NAMALWA (cell line): Measurements from ENCODE around the gene SLC7A9.
"Not testable (repeated sequence)": the region's sequence is repeated elsewhere in the genome, so short reads cannot be mapped to it uniquely, and the experiment has no call there.

Experiments
- DNase-seq: peaks from one replicate; pipeline ENCODE4 v3.0.0-alpha.2; 2015; ENCODE audit warnings: low spot score

Gene SLC7A9

GRCh38 chr19:32863841-32864240, 5.7 kb downstream of the SLC7A9 start:
- DNase-seq, result no peak

- DNase-seq, result no peak
These were observed 6.3 kb downstream of the SLC7A9 start for GRCh38 chr19:32863301-32863700.

- DNase-seq, result no peak
These were observed 6.8 kb downstream of the SLC7A9 start for GRCh38 chr19:32862741-32863140.

- DNase-seq, result no peak
These were observed 7.4 kb downstream of the SLC7A9 start for GRCh38 chr19:32862173-32862572.

- no peak for DNase-seq
These were observed 8.0 kb downstream of the SLC7A9 start for GRCh38 chr19:32861596-32861995.

GRCh38 chr19:32859591-32859990, 10.0 kb downstream of the SLC7A9 start:
- DNase-seq, result no peak

GRCh38 chr19:32858559-32858958, 11.0 kb downstream of the SLC7A9 start:
- no peak for DNase-seq

- no peak for DNase-seq
These were observed 11.4 kb downstream of the SLC7A9 start for GRCh38 chr19:32858155-32858554.

GRCh38 chr19:32857584-32857983, 12.0 kb downstream of the SLC7A9 start:
- DNase-seq, result no peak

- DNase-seq, result not testable (repeated sequence)
These were observed 12.7 kb downstream of the SLC7A9 start for GRCh38 chr19:32856818-32857217.

GRCh38 chr19:32852216-32852615, 17.4 kb downstream of the SLC7A9 start:
- DNase-seq, result no peak

GRCh38 chr19:32848035-32848434, 21.5 kb downstream of the SLC7A9 start:
- DNase-seq, result not testable (repeated sequence)

GRCh38 chr19:32843716-32844245, 25.8 kb downstream of the SLC7A9 start:
- DNase-seq, result no peak

- no peak for DNase-seq
These were observed 27.5 kb downstream of the SLC7A9 start for GRCh38 chr19:32842061-32842460.

- DNase-seq, result no peak
These were observed 32.0 kb downstream of the SLC7A9 start for GRCh38 chr19:32837531-32837930.

- DNase-seq, result not testable (repeated sequence)
These were observed 36.2 kb downstream of the SLC7A9 start for GRCh38 chr19:32833388-32833787.

- not testable (repeated sequence) for DNase-seq
These were observed 36.7 kb downstream of the SLC7A9 start for GRCh38 chr19:32832825-32833224.

GRCh38 chr19:32832094-32832493, 37.5 kb downstream of the SLC7A9 start:
- not testable (repeated sequence) for DNase-seq

GRCh38 chr19:32831611-32832010, 38.0 kb downstream of the SLC7A9 start:
- no peak for DNase-seq

- no peak for DNase-seq
These were observed 39.1 kb downstream of the SLC7A9 start for GRCh38 chr19:32830231-32831014.

- no peak for DNase-seq
These were observed 40.1 kb downstream of the SLC7A9 start for GRCh38 chr19:32829345-32829896.

- no peak for DNase-seq
These were observed 40.8 kb downstream of the SLC7A9 start for GRCh38 chr19:32828643-32829344.

GRCh38 chr19:32828139-32828538, 41.4 kb downstream of the SLC7A9 start:
- DNase-seq, result no peak
